Mammary epithelial cell (primary cell): ENCODE results near the gene CRELD2.

Source experiments
- CTCF ChIP-seq, 2 donors: IDR thresholded peaks in 1 of 2; conservative IDR thresholded peaks in 1 of 2; 2 replicates each; pipeline ENCODE4 v1.5.1; 2011 to 2012; ENCODE audit warnings: inconsistent platforms in 2 of 2, low read length in 2 of 2, mild to moderate bottlenecking in 2 of 2, control low read depth in 1 of 2, low read depth in 1 of 2; ENCODE audit not compliant: insufficient read depth in 1 of 2; ENCODE audit errors: extremely low read depth in 1 of 2
- EZH2 ChIP-seq: IDR thresholded peaks from 2 replicates; pipeline ENCODE4 v1.6.1; 2012; ENCODE audit warnings: low read length, inconsistent platforms, borderline replicate concordance

GRCh38 chr22:49943771-49944398, 25.5 kb downstream of the CRELD2 start:
- no peak for TF ChIP-seq CTCF (conservative IDR thresholded peaks at IDR 0.05 in 1 of 2, IDR thresholded peaks at IDR 0.05 in 1 of 2; ENCODE audit: extremely low read depth in 1 of 2, insufficient read depth in 1 of 2, low read depth in 1 of 2, low read length in 2 of 2)
- TF ChIP-seq EZH2 = no peak
